Esophagus squamous epithelium (tissue), 5 donors: Measurements from ENCODE around the gene LDB2. TPM values are rescaled to one million over a fixed set of nuclear protein-coding genes. Genes with fewer than 3 reads are reported as not detected.
A peak's percentile ranks its signal among the peaks of the same experiment; 100 is the strongest.

Experiments used
- DNase-seq: peaks from one replicate; lab custom pipeline; 2025; lab: John Stamatoyannopoulos, UW
- H3K27ac ChIP-seq, 4 donors: fragments of 200-600 bp; sonication (generic); one replicate each; pipeline ENCODE4 v1.5.1; 2016 to 2019; ENCODE audit warnings: mild to moderate bottlenecking in 1 of 4
- H3K27me3 ChIP-seq, 4 donors: fragments of 200-600 bp; sonication (generic); 1 replicate in 3 of 4; 2 replicates in 1 of 4; pipeline versions ENCODE4 v1.5.1 to v1.6.0; 2017 to 2021; ENCODE audit warnings: antibody characterized with exemption in 1 of 4
- H3K36me3 ChIP-seq, 3 donors: fragments of 200-600 bp; sonication (generic); one replicate each; pipeline ENCODE4 v1.5.1; 2016 to 2019
- H3K4me1 ChIP-seq, 3 donors: fragments of 200-600 bp; sonication (generic); one replicate each; pipeline ENCODE4 v1.5.1; 2017 to 2019
- H3K4me3 ChIP-seq, 4 donors: fragments of 200-600 bp; sonication (generic); 1 replicate in 3 of 4; 2 replicates in 1 of 4; pipeline ENCODE4 v1.5.1; 2016 to 2019; ENCODE audit warnings: mild to moderate bottlenecking in 2 of 4, moderate library complexity in 1 of 4
- H3K9me3 ChIP-seq, 3 donors: fragments of 200-600 bp; sonication (generic); one replicate each; pipeline ENCODE4 v1.5.1; 2016 to 2019
- POLR2A ChIP-seq, 4 donors: fragments of 450-650 bp; IDR thresholded peaks; one replicate each; pipeline ENCODE4 v1.6.1; 2017; ENCODE audit warnings: antibody characterized with exemption in 4 of 4, mild to moderate bottlenecking in 4 of 4, moderate library complexity in 3 of 4
- WGBS, 2 donors: methylation state at CpG; one replicate each; pipeline ENCODE4 v1.1.5; 2018; 5-methylcytosine and 5-hydroxymethylcytosine counted together
- intact Hi-C: fragments of 100-400 bp; cut with DNase I; formaldehyde crosslinking; loops from one replicate; pipeline ENCODE4 v1.15.0; 2022
- total RNA-seq, 4 donors: library from RNA; depleted of rRNA; stranded (reverse); fragments of >200 nt; gene quantifications; one replicate each; pipeline ENCODE4 v1.1.0, GENCODE V29; 2016
- TF ChIP-seq, protein P1 (sequence below), 6 experiments: fragments of 450-650 bp in 4 of 6; fragments of 200-600 bp in 2 of 6; sonication (generic) in 2 of 6; IDR thresholded peaks; one replicate each; pipeline ENCODE4 v1.5.1; 2016 to 2019; ENCODE audit warnings: antibody characterized with exemption in 6 of 6, mild to moderate bottlenecking in 4 of 6, moderate library complexity in 4 of 6
- donor health status: DM: yes; HTN: yes; CAD: no.

The LDB2 gene
- total RNA-seq, 4 donors from 2014 or later: 3.0 to 16.0 (median 5.9) TPM

- no peaks in the 10 kb centered on the region for H3K9me3 ChIP-seq
- no peak overlapping the region for H3K4me3 ChIP-seq
- intact Hi-C loops: no loop called here
- peaks cover 0 to 22% (median 2%) of the 10 kb centered on the region in 3 donors for H3K4me1 ChIP-seq
- WGBS, 2 donors: 80 to 89% methylated on average over 4 of the region's 4 CpGs
- peak overlapping the region in 2 of 4 donors; percentile 36 to 60 for H3K27ac ChIP-seq
- no peak for DNase-seq
- TF ChIP-seq, protein P1, sequence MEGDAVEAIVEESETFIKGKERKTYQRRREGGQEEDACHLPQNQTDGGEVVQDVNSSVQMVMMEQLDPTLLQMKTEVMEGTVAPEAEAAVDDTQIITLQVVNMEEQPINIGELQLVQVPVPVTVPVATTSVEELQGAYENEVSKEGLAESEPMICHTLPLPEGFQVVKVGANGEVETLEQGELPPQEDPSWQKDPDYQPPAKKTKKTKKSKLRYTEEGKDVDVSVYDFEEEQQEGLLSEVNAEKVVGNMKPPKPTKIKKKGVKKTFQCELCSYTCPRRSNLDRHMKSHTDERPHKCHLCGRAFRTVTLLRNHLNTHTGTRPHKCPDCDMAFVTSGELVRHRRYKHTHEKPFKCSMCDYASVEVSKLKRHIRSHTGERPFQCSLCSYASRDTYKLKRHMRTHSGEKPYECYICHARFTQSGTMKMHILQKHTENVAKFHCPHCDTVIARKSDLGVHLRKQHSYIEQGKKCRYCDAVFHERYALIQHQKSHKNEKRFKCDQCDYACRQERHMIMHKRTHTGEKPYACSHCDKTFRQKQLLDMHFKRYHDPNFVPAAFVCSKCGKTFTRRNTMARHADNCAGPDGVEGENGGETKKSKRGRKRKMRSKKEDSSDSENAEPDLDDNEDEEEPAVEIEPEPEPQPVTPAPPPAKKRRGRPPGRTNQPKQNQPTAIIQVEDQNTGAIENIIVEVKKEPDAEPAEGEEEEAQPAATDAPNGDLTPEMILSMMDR (IDR thresholded peaks at IDR 0.05): no peak
- TF ChIP-seq POLR2A (IDR thresholded peaks at IDR 0.05): no peak
- H3K36me3 ChIP-seq: no peaks in the 10 kb centered on the region
- peaks cover 0 to 3% (median 0%) of the 10 kb centered on the region in 4 donors for H3K27me3 ChIP-seq
Measured at GRCh38 chr4:16694884-16695276, 203.6 kb downstream of the LDB2 start.

DNA sequence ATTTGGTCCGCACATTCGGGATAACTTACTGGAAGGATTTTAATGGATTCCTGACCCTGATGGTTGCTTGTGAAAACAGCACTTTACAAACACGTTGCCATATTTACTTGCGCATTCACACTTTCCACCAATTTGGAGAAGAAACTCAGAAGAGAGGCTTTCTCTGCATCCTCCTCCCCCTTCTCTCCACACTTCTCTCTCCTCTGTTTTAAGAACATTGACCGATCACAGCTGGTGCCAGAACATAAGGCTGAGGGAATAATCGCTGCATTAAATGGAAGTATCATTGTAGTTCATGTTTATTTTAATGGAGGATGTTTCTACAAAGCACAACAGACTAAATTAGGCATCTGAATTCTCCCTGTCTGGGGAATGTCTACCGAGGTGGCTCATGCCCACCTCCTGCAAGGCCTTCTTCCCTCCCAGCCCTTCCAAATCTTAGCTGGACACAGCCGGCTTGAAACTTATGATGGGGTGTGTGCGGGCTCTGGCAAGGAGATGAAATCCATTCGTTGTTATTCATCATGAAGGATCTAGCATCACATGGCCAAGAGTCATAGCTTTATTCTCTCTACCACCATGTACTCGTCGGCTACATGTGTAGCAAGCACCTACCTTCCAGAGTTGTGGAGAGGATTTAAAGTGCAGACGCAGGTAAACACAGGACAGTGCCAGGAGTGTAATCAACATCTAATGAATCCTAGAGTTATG lies 204.1 kb downstream of the LDB2 start:
- no peak overlapping the region for H3K4me3 ChIP-seq
- no peak for DNase-seq
- peaks cover 0 to 22% (median 2%) of the 10 kb centered on the region in 3 donors for H3K4me1 ChIP-seq
- H3K9me3 ChIP-seq: no peaks in the 10 kb centered on the region
- peaks cover 0 to 3% (median 0%) of the 10 kb centered on the region in 4 donors for H3K27me3 ChIP-seq
- intact Hi-C loops: no loop called here
- peak overlapping the region in 2 of 4 donors; percentile 36 to 60 for H3K27ac ChIP-seq
- no peak for TF ChIP-seq POLR2A (IDR thresholded peaks at IDR 0.05)
- TF ChIP-seq, protein P1 (IDR thresholded peaks at IDR 0.05): no peak
- 70% methylated on average over 13 of the region's 13 CpGs for WGBS, 2 donors
- H3K36me3 ChIP-seq: no peaks in the 10 kb centered on the region

DNA sequence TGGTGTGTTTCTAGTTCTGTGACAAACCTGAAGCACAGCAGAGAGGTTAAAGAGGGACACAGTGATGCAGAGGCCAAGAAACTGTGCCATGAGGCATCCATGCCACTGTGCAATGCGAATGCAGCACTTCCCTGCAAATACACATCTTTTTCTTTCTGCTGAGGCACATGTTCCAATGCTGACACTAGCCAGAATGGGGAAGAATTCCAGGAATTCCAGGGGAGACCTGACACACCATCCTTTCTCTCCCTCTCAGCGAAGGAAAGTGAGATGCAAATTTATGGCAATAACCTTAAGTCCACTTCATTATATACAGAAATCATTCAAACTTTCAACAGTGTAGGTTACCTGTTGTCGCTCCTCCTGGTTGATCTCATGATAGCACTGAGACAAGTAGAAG lies 204.8 kb downstream of the LDB2 start:
- no peak for TF ChIP-seq POLR2A (IDR thresholded peaks at IDR 0.05)
- no peak for DNase-seq
- 83 to 93% methylated on average over 2 to 3 of the region's 3 CpGs for WGBS, 2 donors
- Histone ChIP-seq H3K4me1 (peaks cover 0 to 22% (median 2%) of the 10 kb centered on the region in 3 donors), H3K4me3 (no peak overlapping the region), H3K36me3 (no peaks in the 10 kb centered on the region), H3K9me3 (no peaks in the 10 kb centered on the region), H3K27ac (peak overlapping the region in 2 of 4 donors; percentile 36 to 60), H3K27me3 (peaks cover 0 to 3% (median 0%) of the 10 kb centered on the region in 4 donors)
- intact Hi-C loops: no loop called here

DNA sequence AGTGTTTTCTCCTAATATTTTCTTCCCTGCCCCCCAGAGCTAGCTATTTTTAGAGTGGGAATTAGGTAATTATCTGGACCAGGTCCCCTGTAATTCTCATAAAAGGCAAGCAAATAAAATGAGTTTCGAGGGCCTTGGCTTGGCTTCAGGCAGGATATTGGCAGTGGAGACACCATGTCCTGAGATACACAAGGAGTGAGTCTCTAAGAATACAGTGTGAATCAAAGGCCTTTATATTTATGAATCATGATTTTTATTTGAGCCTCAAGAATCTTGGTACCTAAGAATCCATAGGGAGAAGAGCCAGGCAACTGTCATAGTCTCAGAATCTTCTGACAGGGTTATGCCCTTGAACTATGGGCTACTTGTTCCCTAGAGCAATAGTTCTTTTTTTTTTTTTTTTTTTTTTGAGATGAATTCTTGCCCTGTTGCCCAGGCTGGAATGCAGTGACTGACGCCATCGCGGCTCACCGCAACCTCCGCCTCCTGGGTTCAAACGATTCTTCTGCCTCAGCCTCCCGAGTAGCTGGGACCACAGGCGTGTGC lies 205.4 kb downstream of the LDB2 start:
- Histone ChIP-seq H3K4me3 (no peak overlapping the region), H3K27me3 (peaks cover 0 to 3% (median 0%) of the 10 kb centered on the region in 4 donors), H3K27ac (peak overlapping the region in 3 of 4 donors; percentile 36 to 60 (median 50)), H3K4me1 (peaks cover 0 to 22% (median 2%) of the 10 kb centered on the region in 3 donors), H3K9me3 (no peaks in the 10 kb centered on the region), H3K36me3 (no peaks in the 10 kb centered on the region)
- intact Hi-C loops: no loop called here
- WGBS, 2 donors: 65 to 80% methylated on average over 4 to 8 of the region's 9 CpGs
- TF ChIP-seq POLR2A (IDR thresholded peaks at IDR 0.05): no peak
- TF ChIP-seq, protein P1 (IDR thresholded peaks at IDR 0.05): no peak
- DNase-seq: no peak

GRCh38 chr4:16692524-16692923 lies 205.9 kb downstream of the LDB2 start:
- DNase-seq: no peak
- Histone ChIP-seq H3K27ac (peak overlapping the region in 3 of 4 donors; percentile 11 to 60 (median 50)), H3K27me3 (peaks cover 0 to 3% (median 0%) of the 10 kb centered on the region in 4 donors), H3K4me3 (no peak overlapping the region), H3K9me3 (no peaks in the 10 kb centered on the region), H3K4me1 (peaks cover 0 to 22% (median 2%) of the 10 kb centered on the region in 3 donors), H3K36me3 (no peaks in the 10 kb centered on the region)
- intact Hi-C loops: no loop called here
- TF ChIP-seq POLR2A (IDR thresholded peaks at IDR 0.05): no peak
- TF ChIP-seq, protein P1 (IDR thresholded peaks at IDR 0.05): no peak
- WGBS, 2 donors: 70 to 73% methylated on average over 2 of the region's 2 CpGs
